ENCODE data around the gene HOXA7. TPM values are rescaled to one million over a fixed set of nuclear protein-coding genes. Genes with fewer than 3 reads are reported as not detected.

The HOXA7 gene
- total RNA-seq, 2 donors from 2014 or later, result 0.28 to 0.54 TPM

DNA sequence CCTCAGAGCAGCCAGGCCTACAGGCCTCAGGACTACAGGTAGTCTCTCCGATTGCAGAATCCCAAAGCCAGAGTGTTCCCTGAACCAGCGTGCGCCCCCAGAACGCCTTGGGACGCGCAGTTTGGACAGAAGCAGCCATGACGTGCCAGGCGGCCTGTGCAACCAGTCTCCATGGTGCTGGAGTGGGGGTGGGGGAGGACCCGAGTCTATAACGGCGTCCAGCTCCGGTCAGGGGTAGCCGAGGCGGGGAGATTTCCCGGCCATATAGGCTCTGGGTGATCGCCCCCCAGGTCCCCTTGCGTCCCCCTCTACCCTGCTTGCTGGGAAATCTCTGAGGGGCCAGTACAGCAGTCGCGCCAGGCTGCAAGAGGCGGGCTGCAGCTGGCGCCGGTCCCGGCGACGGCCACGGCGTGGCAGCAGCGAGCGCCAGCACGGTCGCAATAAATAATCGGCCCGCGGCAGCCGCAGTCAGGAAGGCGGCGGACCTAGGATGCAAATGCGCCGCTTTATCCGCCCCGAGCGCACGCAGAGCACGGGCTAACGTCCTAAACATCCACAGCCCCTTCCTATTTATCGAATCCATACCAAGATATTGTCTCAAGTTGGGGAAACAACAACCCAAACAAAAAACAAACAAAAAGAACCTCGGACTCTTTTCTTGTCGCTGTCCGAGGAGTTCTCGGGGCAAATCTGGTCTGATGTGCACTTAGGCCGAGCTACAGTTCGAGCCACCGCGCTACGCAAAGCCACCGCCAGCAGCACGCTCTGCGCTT, 5.7 kb downstream of the HOXA7 start:
- no peaks in the 10 kb centered on the region for H3K27me3 ChIP-seq (replicated peaks; ENCODE audit: insufficient read depth)

DNA sequence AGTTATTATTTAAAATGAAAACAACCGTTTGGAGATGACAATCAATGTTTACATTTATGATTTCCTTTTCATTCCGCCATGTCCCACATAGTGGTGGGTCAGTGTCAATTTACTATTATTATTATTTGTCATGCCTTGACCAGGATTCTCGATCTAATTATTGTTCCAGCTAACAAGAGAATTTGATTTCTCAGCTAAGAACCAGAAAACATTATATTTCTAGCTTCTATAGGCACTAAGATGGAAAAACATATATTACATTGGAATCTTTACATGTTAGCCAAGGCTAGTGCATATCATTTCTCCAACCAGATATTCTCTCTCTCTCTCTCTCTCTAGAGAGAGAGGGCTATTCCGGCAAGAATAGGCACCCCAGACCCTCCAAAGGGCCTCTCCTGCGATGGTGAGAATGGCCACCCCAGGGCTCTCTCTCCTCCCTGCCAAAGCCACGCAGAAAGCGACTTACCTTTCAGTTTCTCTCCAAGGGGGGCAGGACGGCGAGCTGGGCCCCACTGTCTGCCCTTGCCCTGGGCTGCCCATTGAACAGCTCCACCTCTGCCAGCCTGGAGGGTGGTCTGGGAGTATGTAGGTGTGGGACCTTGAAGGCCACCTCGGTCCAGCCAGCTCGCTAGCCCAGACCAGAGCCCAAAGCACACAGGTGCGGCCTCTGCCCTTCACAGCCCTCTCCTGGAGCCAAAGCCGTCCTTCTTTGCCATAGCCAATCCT, 6.5 kb downstream of the HOXA7 start:
- Histone ChIP-seq H3K4me3 (peak overlapping the region; percentile 71), H3K27me3 (replicated peaks; ENCODE audit: insufficient read depth) (no peaks in the 10 kb centered on the region), H3K27ac (peak overlapping the region; percentile 61 to 85), H3K4me1 (ENCODE audit: control insufficient read depth in 1 of 2, low read depth in 2 of 2) (peaks cover 8 to 49% of the 10 kb centered on the region in 2 donors), H3K9me3 (no peaks in the 10 kb centered on the region), H3K36me3 (peaks cover 5% of the 10 kb centered on the region)
- TF ChIP-seq, protein P1, sequence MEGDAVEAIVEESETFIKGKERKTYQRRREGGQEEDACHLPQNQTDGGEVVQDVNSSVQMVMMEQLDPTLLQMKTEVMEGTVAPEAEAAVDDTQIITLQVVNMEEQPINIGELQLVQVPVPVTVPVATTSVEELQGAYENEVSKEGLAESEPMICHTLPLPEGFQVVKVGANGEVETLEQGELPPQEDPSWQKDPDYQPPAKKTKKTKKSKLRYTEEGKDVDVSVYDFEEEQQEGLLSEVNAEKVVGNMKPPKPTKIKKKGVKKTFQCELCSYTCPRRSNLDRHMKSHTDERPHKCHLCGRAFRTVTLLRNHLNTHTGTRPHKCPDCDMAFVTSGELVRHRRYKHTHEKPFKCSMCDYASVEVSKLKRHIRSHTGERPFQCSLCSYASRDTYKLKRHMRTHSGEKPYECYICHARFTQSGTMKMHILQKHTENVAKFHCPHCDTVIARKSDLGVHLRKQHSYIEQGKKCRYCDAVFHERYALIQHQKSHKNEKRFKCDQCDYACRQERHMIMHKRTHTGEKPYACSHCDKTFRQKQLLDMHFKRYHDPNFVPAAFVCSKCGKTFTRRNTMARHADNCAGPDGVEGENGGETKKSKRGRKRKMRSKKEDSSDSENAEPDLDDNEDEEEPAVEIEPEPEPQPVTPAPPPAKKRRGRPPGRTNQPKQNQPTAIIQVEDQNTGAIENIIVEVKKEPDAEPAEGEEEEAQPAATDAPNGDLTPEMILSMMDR (IDR thresholded peaks at IDR 0.05), result no peak
- ATAC-seq (ENCODE audit: insufficient number of reproducible peaks, low FRiP score, low read depth) (no peak), DNase-seq (ENCODE audit: low spot score) (no peak)

More for the DNA sequence above, 5.7 kb downstream of the HOXA7 start:
- H3K36me3 ChIP-seq, result no peaks in the 10 kb centered on the region
- TF ChIP-seq, protein P1 (IDR thresholded peaks at IDR 0.05), result peak; percentile 82
- H3K4me1 ChIP-seq (ENCODE audit: control insufficient read depth in 1 of 2, low read depth in 2 of 2), result peaks cover 11 to 57% of the 10 kb centered on the region in 2 donors
- peak overlapping the region; percentile 71 for H3K4me3 ChIP-seq
- DNase-seq (ENCODE audit: low spot score) (no peak), ATAC-seq (ENCODE audit: insufficient number of reproducible peaks, low FRiP score, low read depth) (peak; percentile 46)
- peak overlapping the region; percentile 62 to 85 for H3K27ac ChIP-seq
- no peaks in the 10 kb centered on the region for H3K9me3 ChIP-seq

DNA sequence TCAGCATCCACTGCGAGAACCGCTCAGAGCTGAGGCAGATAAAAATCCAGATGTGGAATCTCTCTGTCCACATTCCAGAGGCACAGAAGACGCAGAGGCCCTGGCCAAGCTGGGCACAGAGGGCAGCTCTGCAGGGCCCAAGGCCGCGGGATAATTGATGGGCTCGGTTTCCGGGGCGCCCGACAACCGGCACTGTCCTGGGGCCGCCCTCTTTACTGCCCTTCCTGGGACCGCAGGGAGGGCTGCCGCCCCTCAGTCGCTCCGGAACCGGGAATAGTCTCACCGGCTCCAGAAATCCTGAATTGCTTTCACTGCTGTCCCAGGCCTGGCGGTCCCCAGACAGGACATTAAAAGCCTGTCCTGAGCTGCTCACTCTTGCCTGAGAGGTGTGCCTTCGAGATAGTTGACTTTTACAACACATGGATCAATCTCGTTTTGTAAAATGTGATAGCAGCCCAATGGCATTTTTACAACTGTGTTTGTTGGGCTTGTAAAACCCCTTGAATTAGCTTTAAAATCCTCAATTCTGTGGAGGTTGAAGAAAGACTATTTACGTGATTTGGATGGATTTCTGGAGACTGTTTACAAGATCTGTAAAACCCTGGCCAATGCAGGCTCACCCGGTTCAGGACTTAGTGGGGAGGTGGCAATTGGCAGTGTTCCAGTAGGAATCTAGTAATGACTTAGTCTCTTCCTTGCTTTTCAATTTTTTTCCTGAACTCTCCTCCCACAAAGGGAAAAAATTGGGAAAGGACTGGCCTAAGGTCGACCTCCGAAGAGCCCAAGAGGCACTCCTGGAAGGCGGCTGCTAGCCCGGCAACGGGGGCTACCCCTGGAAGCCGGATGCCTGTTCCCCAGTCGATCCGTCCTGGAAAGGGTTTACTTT, 7.5 kb downstream of the HOXA7 start:
- Histone ChIP-seq H3K36me3 (peaks cover 8% of the 10 kb centered on the region), H3K4me1 (ENCODE audit: control insufficient read depth in 1 of 2, low read depth in 2 of 2) (peaks cover 5 to 47% of the 10 kb centered on the region in 2 donors), H3K4me3 (peak overlapping the region; percentile 71), H3K9me3 (no peaks in the 10 kb centered on the region), H3K27me3 (replicated peaks; ENCODE audit: insufficient read depth) (no peaks in the 10 kb centered on the region), H3K27ac (peak overlapping the region; percentile 64 to 89)
- ATAC-seq (ENCODE audit: insufficient number of reproducible peaks, low FRiP score, low read depth) (no peak), DNase-seq (ENCODE audit: low spot score) (no peak)
- TF ChIP-seq, protein P1 (IDR thresholded peaks at IDR 0.05), result no peak

DNA sequence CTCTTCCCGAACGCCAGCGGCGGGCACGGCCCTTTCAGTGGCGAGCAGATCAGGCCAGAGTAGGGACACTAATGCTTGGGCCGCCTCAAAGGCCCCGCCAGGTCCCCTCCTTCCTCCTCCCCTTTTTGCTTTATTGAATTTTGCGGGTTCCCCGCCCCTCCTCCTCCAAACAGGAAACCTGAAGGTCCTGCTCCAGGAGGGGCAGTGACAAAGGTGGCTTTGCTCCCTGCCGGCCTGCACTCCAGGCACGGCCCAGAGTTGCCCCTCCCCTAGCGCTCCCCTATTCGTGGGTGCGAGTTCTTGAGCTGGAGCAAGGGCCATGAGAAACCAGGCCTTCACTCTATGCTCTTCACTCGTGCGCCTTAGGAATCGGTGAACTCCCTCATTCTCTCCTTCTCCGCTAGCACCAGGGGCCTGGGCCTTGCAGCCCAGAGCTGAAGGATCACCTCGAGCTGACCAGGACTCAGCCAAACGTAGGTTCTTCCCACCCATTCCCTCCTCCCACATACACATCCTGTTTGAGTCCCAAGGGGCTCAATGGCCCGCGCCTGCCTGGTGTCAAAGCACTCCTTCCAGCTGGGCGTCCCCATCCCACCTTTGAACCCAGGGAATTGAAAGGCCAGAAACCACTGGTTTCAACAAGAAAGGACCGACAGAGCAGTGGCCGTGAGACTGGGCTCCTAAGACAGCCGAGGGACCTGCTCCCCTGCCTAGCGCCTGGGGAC, 8.3 kb downstream of the HOXA7 start:
- Histone ChIP-seq H3K4me1 (ENCODE audit: control insufficient read depth in 1 of 2, low read depth in 2 of 2) (peaks cover 5 to 47% of the 10 kb centered on the region in 2 donors), H3K36me3 (peaks cover 8% of the 10 kb centered on the region), H3K4me3 (peak overlapping the region; percentile 71), H3K9me3 (no peaks in the 10 kb centered on the region), H3K27ac (peak overlapping the region; percentile 64 to 89), H3K27me3 (replicated peaks; ENCODE audit: insufficient read depth) (no peaks in the 10 kb centered on the region)
- TF ChIP-seq, protein P1 (IDR thresholded peaks at IDR 0.05), result no peak
- ATAC-seq (ENCODE audit: insufficient number of reproducible peaks, low FRiP score, low read depth) (no peak), DNase-seq (ENCODE audit: low spot score) (no peak)
